Upper lobe of left lung (tissue), 6 donors: Measurements from ENCODE around the gene COX6A2. TPM values are rescaled to one million over a fixed set of nuclear protein-coding genes. Genes with fewer than 3 reads are reported as not detected.
"Not testable (repeated sequence)": the region's sequence is repeated elsewhere in the genome, so short reads cannot be mapped to it uniquely, and the experiment has no call there.

Source experiments
- ATAC-seq, 2 donors: fragments of 200-7000 bp; cut with Tn5 transposase; one replicate each; pipeline ENCODE4 v1.9.1; 2022; ENCODE audit warnings: mild to moderate bottlenecking in 2 of 2, moderate library complexity in 2 of 2; ENCODE audit not compliant: low FRiP score in 2 of 2
- DNase-seq, 2 donors: peaks; one replicate each; pipeline ENCODE4 v3.0.0-alpha.2; 2019 to 2020
- H3K27ac ChIP-seq, 4 donors: fragments of 200-600 bp; sonication (generic); one replicate each; pipeline ENCODE4 v1.5.1; 2016 to 2019
- H3K27me3 ChIP-seq, 4 donors: fragments of 200-600 bp; sonication (generic); one replicate each; pipeline ENCODE4 v1.5.1; 2017 to 2019
- H3K36me3 ChIP-seq, 4 donors: fragments of 200-600 bp; sonication (generic); one replicate each; pipeline ENCODE4 v1.5.1; 2016 to 2019
- H3K4me1 ChIP-seq, 4 donors: fragments of 200-600 bp; sonication (generic); one replicate each; pipeline ENCODE4 v1.5.1; 2018 to 2019
- H3K4me3 ChIP-seq, 4 donors: fragments of 200-600 bp; sonication (generic); one replicate each; pipeline ENCODE4 v1.5.1; 2017 to 2019; ENCODE audit warnings: mild to moderate bottlenecking in 2 of 4, moderate library complexity in 1 of 4
- H3K9me3 ChIP-seq, 4 donors: fragments of 200-600 bp; sonication (generic); one replicate each; pipeline ENCODE4 v1.5.1; 2018 to 2019
- EP300 ChIP-seq, 4 donors: sonication (generic); formaldehyde crosslinking; IDR thresholded peaks; one replicate each; pipeline ENCODE4 v1.5.1; 2017; ENCODE audit warnings: antibody characterized with exemption in 4 of 4, control low read depth in 2 of 4
- POLR2A ChIP-seq, 4 donors: fragments of 450-650 bp; IDR thresholded peaks; one replicate each; pipeline ENCODE4 v1.5.1; 2016 to 2017; ENCODE audit warnings: antibody characterized with exemption in 4 of 4, mild to moderate bottlenecking in 2 of 4
- POLR2AphosphoS5 ChIP-seq, 2 donors: sonication (generic); formaldehyde crosslinking; IDR thresholded peaks; one replicate each; pipeline ENCODE4 v1.5.1; 2017; ENCODE audit warnings: antibody characterized with exemption in 2 of 2
- WGBS, 2 donors: methylation state at CpG; one replicate each; pipeline ENCODE4 v1.1.5; 2017 to 2018; 5-methylcytosine and 5-hydroxymethylcytosine counted together
- total RNA-seq, 6 donors: library from RNA; depleted of rRNA in 4 of 6; stranded (reverse); fragments of >200 nt in 4 of 6; gene quantifications; one replicate each; pipeline versions ENCODE4 v1.1.0 to v1.2.1, GENCODE V29; 2016 to 2021
- TF ChIP-seq, protein P1 (sequence below), 6 experiments: fragments of 450-650 bp in 4 of 6; fragments of 200-600 bp in 2 of 6; sonication (generic) in 2 of 6; IDR thresholded peaks; one replicate each; pipeline ENCODE4 v1.5.1; 2016 to 2019; ENCODE audit warnings: antibody characterized with exemption in 6 of 6
- donor health status: DM: no; HTN: no; CAD: no; lungs with moderate emphysema.
- donor health status: DM: no; HTN: yes; CAD: no; lungs with severe emphysema.

The COX6A2 gene
- total RNA-seq, 6 donors from 2014 or later, result not detected

DNA sequence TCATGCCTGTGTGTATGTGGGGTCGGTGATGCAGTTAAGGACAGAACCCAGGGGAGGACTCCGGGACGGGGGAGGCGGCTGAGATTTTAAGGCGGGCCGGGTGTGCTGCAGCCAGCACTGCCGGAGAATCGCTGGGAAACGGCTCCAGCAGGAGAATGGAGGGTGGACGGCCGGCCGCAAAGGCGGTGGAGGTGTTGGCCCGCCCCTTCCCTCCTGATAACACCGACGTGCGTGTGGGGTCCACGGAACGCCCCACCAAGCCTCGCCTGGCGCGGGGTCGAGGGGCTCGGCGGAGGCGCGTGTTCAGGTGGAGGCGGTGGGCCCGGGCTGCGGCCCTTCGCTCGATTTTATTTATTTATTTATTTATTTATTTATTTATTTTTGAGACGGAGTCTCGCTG, 13.8 kb upstream of the COX6A2 start:
- WGBS, 2 donors, result 75 to 81% methylated on average over 32 to 34 of the region's 34 CpGs
- TF ChIP-seq POLR2AphosphoS5 (IDR thresholded peaks at IDR 0.05) (no peak), POLR2A (IDR thresholded peaks at IDR 0.05) (no peak)
- TF ChIP-seq, protein P1, sequence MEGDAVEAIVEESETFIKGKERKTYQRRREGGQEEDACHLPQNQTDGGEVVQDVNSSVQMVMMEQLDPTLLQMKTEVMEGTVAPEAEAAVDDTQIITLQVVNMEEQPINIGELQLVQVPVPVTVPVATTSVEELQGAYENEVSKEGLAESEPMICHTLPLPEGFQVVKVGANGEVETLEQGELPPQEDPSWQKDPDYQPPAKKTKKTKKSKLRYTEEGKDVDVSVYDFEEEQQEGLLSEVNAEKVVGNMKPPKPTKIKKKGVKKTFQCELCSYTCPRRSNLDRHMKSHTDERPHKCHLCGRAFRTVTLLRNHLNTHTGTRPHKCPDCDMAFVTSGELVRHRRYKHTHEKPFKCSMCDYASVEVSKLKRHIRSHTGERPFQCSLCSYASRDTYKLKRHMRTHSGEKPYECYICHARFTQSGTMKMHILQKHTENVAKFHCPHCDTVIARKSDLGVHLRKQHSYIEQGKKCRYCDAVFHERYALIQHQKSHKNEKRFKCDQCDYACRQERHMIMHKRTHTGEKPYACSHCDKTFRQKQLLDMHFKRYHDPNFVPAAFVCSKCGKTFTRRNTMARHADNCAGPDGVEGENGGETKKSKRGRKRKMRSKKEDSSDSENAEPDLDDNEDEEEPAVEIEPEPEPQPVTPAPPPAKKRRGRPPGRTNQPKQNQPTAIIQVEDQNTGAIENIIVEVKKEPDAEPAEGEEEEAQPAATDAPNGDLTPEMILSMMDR (IDR thresholded peaks at IDR 0.05), result no peak
- Histone ChIP-seq H3K36me3 (no peaks in the 10 kb centered on the region), H3K4me1 (peaks cover 3 to 13% (median 8%) of the 10 kb centered on the region in 4 donors), H3K27ac (peak overlapping the region; percentile 85 to 91 (median 88)), H3K4me3 (peak overlapping the region in 3 of 4 donors; percentile 60 to 83 (median 77)), H3K9me3 (no peaks in the 10 kb centered on the region), H3K27me3 (no peaks in the 10 kb centered on the region)
- DNase-seq (peak in 1 of 2 donors; percentile 81), ATAC-seq (peak in 1 of 2 donors; percentile 28)

DNA sequence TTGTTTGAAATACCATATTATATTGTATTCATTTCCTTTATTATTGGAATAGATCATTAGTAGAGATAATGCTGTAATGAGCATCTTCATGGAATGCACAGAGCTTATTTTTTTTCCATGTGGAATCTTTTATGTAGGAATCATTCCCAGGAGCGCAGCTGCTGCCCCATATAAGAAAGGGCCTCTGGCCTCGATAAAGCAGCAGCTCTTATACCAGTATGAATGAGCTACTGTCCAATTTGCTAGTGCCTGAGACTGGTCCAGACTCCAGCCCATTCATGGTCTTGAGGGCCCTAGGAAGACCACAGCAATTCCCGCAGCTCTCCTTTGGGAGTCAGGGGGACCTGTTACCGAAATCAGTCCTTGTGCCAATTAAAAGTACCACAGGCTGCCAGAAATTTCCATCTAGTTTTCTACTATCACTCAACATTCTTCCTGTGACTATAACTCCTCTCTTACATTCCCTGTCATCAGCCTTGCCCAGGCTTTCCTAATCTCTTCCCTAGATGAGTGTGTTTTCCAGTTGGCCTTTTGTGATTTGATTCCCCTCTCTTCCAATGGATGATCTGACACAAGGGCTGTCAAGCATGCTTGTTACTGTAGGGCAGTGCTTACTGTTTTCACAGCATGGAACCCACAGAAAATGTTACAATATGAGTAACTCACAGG, 12.5 kb upstream of the COX6A2 start:
- TF ChIP-seq, protein P1 (IDR thresholded peaks at IDR 0.05), result no peak
- TF ChIP-seq POLR2AphosphoS5 (IDR thresholded peaks at IDR 0.05) (no peak), POLR2A (IDR thresholded peaks at IDR 0.05) (no peak), EP300 (IDR thresholded peaks at IDR 0.05) (no peak)
- H3K4me1 ChIP-seq, result peaks cover 3 to 13% (median 8%) of the 10 kb centered on the region in 4 donors
- H3K4me3 ChIP-seq, result no peak overlapping the region
- H3K36me3 ChIP-seq, result no peaks in the 10 kb centered on the region
- ATAC-seq, result no peak
- no peak overlapping the region for H3K27ac ChIP-seq
- WGBS, 2 donors, result 86 to 90% methylated on average over 4 of the region's 4 CpGs
- H3K9me3 ChIP-seq, result no peaks in the 10 kb centered on the region
- H3K27me3 ChIP-seq, result no peaks in the 10 kb centered on the region
- no peak for DNase-seq

DNA sequence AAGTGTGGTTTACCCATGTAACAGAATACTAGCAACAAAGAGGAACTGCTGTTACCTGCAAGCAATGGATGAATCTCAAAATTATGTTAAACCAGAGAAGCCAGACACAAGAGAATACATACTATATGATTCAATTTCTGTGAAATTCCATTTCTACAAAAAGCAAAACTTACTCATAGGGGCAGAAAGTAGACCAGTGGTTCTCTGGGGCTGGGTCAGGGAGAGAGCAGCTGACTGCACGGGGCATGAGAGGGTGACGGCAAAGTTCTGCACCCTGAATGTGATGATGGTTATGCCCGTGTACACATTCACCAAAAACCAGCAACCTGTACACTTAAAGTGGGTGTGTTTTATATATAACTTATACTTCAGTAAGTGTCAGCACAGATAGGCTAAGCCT, 11.4 kb upstream of the COX6A2 start:
- Histone ChIP-seq H3K4me1 (peaks cover 3 to 13% (median 8%) of the 10 kb centered on the region in 4 donors), H3K27me3 (no peaks in the 10 kb centered on the region), H3K36me3 (no peaks in the 10 kb centered on the region), H3K27ac (no peak overlapping the region), H3K9me3 (no peaks in the 10 kb centered on the region), H3K4me3 (no peak overlapping the region)
- TF ChIP-seq, protein P1 (IDR thresholded peaks at IDR 0.05), result no peak
- TF ChIP-seq POLR2AphosphoS5 (IDR thresholded peaks at IDR 0.05) (no peak), POLR2A (IDR thresholded peaks at IDR 0.05) (no peak), EP300 (IDR thresholded peaks at IDR 0.05) (no peak)
- ATAC-seq (no peak), DNase-seq (no peak)
- WGBS, 2 donors, result 75 to 82% methylated on average over 3 of the region's 3 CpGs

DNA sequence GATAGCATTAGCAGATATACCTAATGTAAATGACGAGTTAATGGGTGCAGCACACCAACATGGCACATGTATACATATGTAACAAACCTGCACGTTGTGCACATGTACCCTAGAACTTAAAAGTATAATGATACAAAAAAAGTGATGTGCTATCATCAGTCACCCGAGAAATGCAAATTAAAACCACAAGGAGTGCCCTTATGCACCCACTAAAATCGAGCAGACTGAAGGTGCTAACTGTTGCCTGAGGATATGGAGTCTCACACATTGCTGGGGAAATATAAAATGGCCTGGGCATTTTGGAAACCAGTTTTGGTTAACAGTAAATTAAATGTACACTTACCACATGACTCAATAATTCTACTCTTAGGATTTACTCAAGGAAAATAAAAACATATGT, 10.9 kb upstream of the COX6A2 start:
- not testable (repeated sequence) for H3K27ac ChIP-seq, DNase-seq, ATAC-seq, H3K9me3 ChIP-seq, H3K36me3 ChIP-seq, H3K4me3 ChIP-seq, H3K27me3 ChIP-seq
- WGBS, 2 donors, result 59 to 75% methylated on average over 4 of the region's 4 CpGs
- peaks cover 3 to 13% (median 8%) of the 10 kb centered on the region in 4 donors for H3K4me1 ChIP-seq

- DNase-seq (no peak), ATAC-seq (no peak)
- WGBS, 2 donors, result 55 to 70% methylated on average over 2 of the region's 2 CpGs
Observed at GRCh38 chr16:31438414-31438813, 10.3 kb upstream of the COX6A2 start.

More at GRCh38 chr16:31438414-31438813, 10.3 kb upstream of the COX6A2 start:
- no peaks in the 10 kb centered on the region for H3K9me3 ChIP-seq
- TF ChIP-seq POLR2AphosphoS5 (IDR thresholded peaks at IDR 0.05) (no peak), EP300 (IDR thresholded peaks at IDR 0.05) (no peak), POLR2A (IDR thresholded peaks at IDR 0.05) (no peak)
- TF ChIP-seq, protein P1 (IDR thresholded peaks at IDR 0.05), result no peak
- H3K4me3 ChIP-seq, result no peak overlapping the region
- no peaks in the 10 kb centered on the region for H3K36me3 ChIP-seq
- no peaks in the 10 kb centered on the region for H3K27me3 ChIP-seq
- H3K4me1 ChIP-seq, result peaks cover 3 to 13% (median 8%) of the 10 kb centered on the region in 4 donors
- H3K27ac ChIP-seq, result no peak overlapping the region
